Ectodermal cell (in vitro differentiated cells): ENCODE measurements around the gene MED19.

ENCODE experiments used
- H3K27ac ChIP-seq: 2 replicates; pipeline ENCODE4 v1.7.0; 2013; ENCODE audit warnings: mild to moderate bottlenecking, low read depth, low read length; ENCODE audit not compliant: insufficient read depth, poor library complexity, severe bottlenecking
- H3K27me3 ChIP-seq: 2 replicates; pipeline ENCODE4 v1.7.0; 2013; ENCODE audit warnings: mild to moderate bottlenecking, low read length; ENCODE audit not compliant: insufficient read depth, control insufficient read depth, poor library complexity, severe bottlenecking
- H3K36me3 ChIP-seq: one replicate; pipeline ENCODE4 v1.7.0; 2013; ENCODE audit warnings: low read length; ENCODE audit not compliant: control insufficient read depth, insufficient read depth
- H3K4me1 ChIP-seq: one replicate; pipeline ENCODE4 v1.7.0; 2013; ENCODE audit warnings: low read length; ENCODE audit not compliant: control insufficient read depth, insufficient read depth
- H3K4me3 ChIP-seq: 2 replicates; pipeline ENCODE4 v1.7.0; 2013; ENCODE audit warnings: low read depth, low read length, control low read depth; ENCODE audit not compliant: insufficient read depth
- H3K9me3 ChIP-seq: 2 replicates; pipeline ENCODE4 v1.7.0; 2013; ENCODE audit warnings: mild to moderate bottlenecking, low read length, moderate library complexity; ENCODE audit not compliant: control insufficient read depth
- WGBS, 2 experiments: methylation state at CpG; one replicate each; pipeline ENCODE4 v1.1.7; 2013; ENCODE audit warnings: missing lambda C conversion rate in 2 of 2; 5-methylcytosine and 5-hydroxymethylcytosine counted together

Gene MED19

DNA sequence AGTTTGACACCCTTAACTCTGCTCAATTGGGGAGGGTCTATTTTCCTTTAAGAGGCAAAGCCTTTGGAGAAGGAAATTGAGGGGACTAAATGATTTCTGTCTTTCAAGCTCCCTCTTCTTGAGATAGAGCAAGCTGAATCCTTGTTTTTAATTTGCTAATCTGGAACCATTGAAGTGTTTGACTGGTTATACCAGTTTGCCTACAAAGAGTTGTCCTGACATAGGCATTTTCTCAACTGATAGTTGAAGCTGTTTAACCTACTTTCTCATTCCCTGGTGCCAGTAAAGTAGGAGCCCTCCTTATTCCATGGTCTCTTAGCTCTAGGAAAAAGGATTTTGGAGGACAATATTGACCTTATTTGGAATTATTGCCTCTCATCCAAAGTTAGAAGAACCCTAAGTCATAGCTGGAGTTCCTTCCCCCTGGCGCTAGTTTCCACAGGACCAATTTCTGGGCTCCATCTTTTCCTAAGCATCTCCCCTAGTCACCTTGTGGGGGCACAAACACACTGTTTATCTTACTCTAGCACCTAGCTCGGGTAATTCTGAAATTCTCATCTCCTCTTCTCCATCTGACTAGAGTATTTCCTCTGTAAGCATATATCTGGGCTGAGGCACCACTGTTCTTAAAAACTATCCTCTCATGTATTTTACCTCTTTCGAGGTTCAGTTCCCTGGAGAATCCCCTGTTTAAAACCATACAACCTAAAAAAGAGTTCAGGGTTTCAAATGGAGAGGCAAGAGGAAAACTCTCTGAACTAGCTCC, 36.7 kb downstream of the MED19 start:
- Histone ChIP-seq H3K27me3 (no peaks in the 10 kb centered on the region), H3K4me3 (no peak overlapping the region), H3K4me1 (no peaks in the 10 kb centered on the region), H3K36me3 (peaks cover 10% of the 10 kb centered on the region), H3K9me3 (no peaks in the 10 kb centered on the region), H3K27ac (no peak overlapping the region)
- WGBS, 2 experiments = 94 to 97% methylated on average over 3 of the region's 3 CpGs

DNA sequence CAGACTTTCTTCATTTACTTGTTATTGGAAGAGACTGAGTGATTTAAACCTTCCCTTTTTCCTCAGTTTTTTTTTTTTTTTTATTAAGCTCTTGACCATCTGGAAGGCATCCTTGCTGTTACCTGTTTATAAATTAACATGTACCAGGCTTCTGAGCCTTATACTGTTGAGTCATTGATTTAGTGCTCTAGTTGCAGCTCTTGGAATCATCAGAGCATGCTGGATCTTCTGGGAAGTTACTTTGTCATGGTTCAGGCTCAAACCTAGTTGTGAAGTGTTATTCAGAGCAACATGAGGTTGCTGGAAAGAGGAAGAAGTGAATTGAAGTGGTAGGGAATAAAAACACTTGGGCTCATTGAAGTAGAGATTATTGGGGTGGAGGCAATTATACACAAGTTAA, 37.8 kb downstream of the MED19 start:
- Histone ChIP-seq H3K4me3 (no peak overlapping the region), H3K36me3 (peaks cover 10% of the 10 kb centered on the region), H3K27me3 (no peaks in the 10 kb centered on the region), H3K4me1 (peaks cover 4% of the 10 kb centered on the region), H3K27ac (no peak overlapping the region), H3K9me3 (no peaks in the 10 kb centered on the region)

DNA sequence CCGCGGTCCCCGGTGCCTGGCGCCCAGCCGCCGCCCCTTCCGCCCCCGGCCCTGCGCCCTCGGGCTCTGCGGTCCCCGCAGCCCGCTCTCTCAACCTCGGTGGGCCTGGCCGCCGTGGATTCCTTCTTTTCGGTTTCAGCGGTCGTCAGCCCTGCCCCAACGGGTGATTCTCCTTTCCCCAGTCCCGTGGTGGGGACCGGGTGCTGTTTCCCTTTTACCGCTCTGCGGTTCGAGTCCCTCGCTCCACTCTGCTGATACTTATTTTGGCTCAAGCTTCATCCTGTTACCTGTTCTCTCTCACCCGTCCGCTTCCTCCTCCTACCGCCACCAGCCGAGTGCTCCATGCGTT, 43.6 kb downstream of the MED19 start:
- H3K36me3 ChIP-seq = peaks cover 6% of the 10 kb centered on the region
- 0% methylated on average over 31 of the region's 31 CpGs for WGBS, 2 experiments
- H3K27me3 ChIP-seq = no peaks in the 10 kb centered on the region

DNA sequence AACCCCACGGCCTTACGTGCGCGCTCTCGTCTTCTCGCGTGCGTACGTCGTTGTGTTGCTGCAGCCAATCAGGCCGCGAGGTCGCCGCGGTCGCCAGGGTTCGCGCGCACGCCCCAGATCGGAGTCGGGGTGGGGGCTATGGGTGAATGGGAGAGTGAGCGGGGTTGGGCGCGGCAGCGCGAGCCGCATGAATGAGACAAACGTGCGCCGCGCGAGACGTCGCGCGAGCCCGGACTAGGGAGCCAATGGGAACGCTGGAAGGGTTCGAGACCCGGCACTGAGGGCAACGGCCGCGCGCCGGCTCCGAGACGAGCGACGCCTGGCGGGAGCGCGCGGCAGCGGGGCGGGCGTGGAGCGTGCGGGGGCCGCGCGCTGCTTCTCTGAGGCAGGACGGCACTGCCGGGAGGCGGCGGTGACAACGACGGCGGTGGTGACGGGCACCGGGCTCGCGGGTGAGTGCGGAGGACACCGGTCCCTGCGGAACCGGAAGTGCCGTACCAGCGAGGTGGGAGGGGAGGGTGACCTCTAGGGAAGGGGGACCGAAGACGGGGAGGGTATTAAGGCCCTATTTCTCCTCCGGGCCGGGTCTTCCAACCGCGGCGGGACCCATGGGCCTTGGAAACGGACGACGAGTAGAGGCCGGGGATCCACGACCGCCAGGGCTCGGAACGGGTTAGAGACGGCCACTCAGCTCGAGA, 44.1 kb downstream of the MED19 start, which contains the start of gene ZDHHC5:
Gene ZDHHC5 (plus strand): TSS at position 379 of the 698 bp plus-strand sequence. CDS start 4,977 bp downstream, outside the sequence.
- H3K4me3 ChIP-seq = peak within 1 kb of the TSS; percentile 96
- H3K27ac ChIP-seq = peak within 1 kb of the TSS; percentile 100
- no peaks in the 10 kb centered on the region for H3K27me3 ChIP-seq
- WGBS, 2 experiments = 0% methylated on average over 96 of the region's 96 CpGs
- peaks cover 12% of the 10 kb centered on the region for H3K4me1 ChIP-seq
- H3K36me3 ChIP-seq = peaks cover 3% of the 10 kb centered on the region
- H3K9me3 ChIP-seq = no peaks in the 10 kb centered on the region

More for the DNA sequence above, 43.6 kb downstream of the MED19 start:
- Histone ChIP-seq H3K4me1 (peaks cover 12% of the 10 kb centered on the region), H3K27ac (peak overlapping the region; percentile 100), H3K9me3 (no peaks in the 10 kb centered on the region), H3K4me3 (peak overlapping the region; percentile 96)

DNA sequence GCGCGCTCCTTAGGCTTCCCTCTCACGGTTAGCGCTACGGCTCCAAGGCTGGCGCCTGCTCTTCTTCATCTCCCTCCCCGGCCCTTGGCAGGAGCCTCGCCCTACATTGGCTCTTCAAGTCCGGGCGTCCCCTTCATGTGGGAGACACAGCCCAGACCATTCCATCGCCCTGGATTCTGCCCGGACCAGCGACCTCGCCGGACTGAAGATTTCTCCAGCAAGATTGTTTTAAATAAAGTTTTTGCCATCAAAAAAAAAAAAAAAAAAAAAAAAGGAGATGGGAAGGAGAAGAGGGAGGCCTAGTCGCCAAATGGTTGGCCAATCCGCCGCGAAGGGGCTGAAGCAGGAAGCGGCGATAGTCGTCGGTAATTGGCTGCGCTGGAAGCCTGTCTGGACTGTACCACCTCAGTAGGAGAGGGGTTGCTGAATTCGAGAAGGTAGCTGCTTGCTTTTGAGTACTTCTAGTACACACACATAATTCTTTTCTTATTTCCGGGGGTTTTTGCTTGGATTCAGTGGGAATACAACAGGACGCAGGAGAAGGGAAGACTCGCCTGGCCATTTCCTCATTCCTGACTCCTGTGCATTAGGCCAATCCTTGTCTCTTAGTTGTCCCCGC, 44.8 kb downstream of the MED19 start:
- H3K4me3 ChIP-seq = peak overlapping the region; percentile 96
- peak overlapping the region; percentile 100 for H3K27ac ChIP-seq
- H3K27me3 ChIP-seq = no peaks in the 10 kb centered on the region
- no peaks in the 10 kb centered on the region for H3K36me3 ChIP-seq
- H3K9me3 ChIP-seq = no peaks in the 10 kb centered on the region
- H3K4me1 ChIP-seq = peaks cover 12% of the 10 kb centered on the region
- WGBS, 2 experiments = 0 to 1% methylated on average over 27 to 29 of the region's 29 CpGs

DNA sequence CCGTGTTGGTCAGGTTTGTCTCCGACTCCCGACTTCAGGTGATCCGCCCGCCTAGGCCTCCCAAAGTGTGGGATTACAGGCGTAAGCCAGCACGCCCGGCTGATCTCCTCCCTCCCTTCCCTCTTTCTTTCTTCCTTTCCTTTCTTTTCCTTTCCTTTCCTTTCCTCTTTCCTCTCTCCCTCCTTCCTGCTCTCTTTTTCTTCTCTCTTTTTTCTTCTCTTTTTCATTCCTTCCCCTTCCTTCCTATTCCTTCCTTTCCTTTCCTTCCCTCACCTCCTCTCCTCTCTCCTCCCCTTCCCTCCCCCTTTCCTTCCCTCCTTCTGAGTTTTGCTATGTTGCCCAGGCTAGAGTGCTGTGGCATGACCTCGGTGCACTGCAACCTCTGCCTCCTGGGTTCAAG, 48.0 kb downstream of the MED19 start:
- H3K27me3 ChIP-seq = no peaks in the 10 kb centered on the region
- WGBS, 2 experiments = 86 to 88% methylated on average over 9 of the region's 9 CpGs
- no peak overlapping the region for H3K4me3 ChIP-seq
- H3K9me3 ChIP-seq = no peaks in the 10 kb centered on the region
- no peak overlapping the region for H3K27ac ChIP-seq
- peaks cover 5% of the 10 kb centered on the region for H3K4me1 ChIP-seq
- H3K36me3 ChIP-seq = peaks cover 13% of the 10 kb centered on the region

DNA sequence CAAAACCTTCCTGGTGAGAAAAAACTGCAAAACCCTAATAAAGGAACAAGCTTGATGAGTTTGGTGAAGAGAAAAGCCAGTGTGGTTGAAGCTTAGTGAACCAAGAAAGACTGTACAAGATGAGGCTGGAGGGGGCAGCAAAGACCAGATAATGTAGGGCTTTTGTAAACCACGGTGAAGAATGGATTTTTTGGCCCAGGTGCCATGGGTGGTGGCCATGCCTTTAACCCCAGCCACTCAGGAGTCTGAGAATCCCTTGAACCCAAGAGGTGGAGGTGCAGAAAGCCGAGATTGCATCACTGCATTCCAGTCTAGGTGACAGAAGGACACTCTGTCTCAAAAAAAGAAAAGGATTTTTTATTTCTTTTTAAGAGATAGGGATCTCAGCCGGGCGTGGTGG, 49.1 kb downstream of the MED19 start:
- Histone ChIP-seq H3K4me3 (no peak overlapping the region), H3K9me3 (no peaks in the 10 kb centered on the region), H3K27ac (no peak overlapping the region), H3K27me3 (no peaks in the 10 kb centered on the region), H3K4me1 (peaks cover 5% of the 10 kb centered on the region), H3K36me3 (peaks cover 13% of the 10 kb centered on the region)
- 84 to 90% methylated on average over 4 of the region's 4 CpGs for WGBS, 2 experiments

DNA sequence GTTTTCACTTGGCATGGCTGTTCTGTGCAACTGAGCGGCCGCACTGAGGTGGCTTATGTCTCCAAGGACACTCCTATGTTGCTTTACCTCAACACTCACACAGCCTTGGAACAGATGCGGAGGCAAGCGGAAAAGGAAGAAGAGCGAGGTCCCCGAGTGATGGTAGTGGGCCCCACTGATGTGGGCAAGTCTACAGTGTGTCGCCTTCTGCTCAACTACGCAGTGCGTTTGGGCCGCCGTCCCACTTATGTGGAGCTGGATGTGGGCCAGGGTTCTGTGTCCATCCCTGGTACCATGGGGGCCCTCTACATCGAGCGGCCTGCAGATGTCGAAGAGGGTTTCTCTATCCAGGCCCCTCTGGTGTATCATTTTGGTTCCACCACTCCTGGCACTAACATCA, 52.3 kb downstream of the MED19 start:
- Histone ChIP-seq H3K4me3 (no peak overlapping the region), H3K27me3 (peaks cover 5% of the 10 kb centered on the region), H3K27ac (no peak overlapping the region), H3K4me1 (no peaks in the 10 kb centered on the region), H3K9me3 (no peaks in the 10 kb centered on the region), H3K36me3 (peaks cover 13% of the 10 kb centered on the region)
- WGBS, 2 experiments = 95 to 97% methylated on average over 14 of the region's 14 CpGs

DNA sequence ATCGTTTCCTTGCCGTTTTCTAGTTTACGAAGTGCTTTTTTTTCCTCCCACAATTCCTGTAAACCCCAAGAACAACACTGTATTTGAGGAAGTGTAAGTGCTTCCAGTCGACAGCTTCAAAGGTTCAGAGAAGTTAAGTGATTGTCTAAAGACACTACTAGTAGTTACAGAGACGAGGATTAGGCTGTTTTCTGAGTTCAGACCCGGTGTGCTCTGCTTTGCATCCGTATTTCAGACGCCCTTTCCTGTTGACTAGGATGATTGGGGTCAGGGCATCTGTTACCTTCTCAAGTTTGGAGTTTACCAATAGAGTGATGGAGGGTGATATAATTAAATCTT, 54.0 kb downstream of the MED19 start:
- H3K36me3 ChIP-seq = peaks cover 13% of the 10 kb centered on the region
- peak overlapping the region; percentile 64 for H3K4me3 ChIP-seq
- WGBS, 2 experiments = 1% methylated on average over 8 of the region's 8 CpGs
- no peaks in the 10 kb centered on the region for H3K4me1 ChIP-seq
- H3K27ac ChIP-seq = no peak overlapping the region
- H3K27me3 ChIP-seq = peaks cover 5% of the 10 kb centered on the region
- no peaks in the 10 kb centered on the region for H3K9me3 ChIP-seq
